Measurements from ENCODE around the gene ARRB1. TPM values are rescaled to one million over a fixed set of nuclear protein-coding genes. Genes with fewer than 3 reads are reported as not detected.

ARRB1 gene
- total RNA-seq, 2 donors from 2014 or later, result 70.3 to 73.4 TPM

DNA sequence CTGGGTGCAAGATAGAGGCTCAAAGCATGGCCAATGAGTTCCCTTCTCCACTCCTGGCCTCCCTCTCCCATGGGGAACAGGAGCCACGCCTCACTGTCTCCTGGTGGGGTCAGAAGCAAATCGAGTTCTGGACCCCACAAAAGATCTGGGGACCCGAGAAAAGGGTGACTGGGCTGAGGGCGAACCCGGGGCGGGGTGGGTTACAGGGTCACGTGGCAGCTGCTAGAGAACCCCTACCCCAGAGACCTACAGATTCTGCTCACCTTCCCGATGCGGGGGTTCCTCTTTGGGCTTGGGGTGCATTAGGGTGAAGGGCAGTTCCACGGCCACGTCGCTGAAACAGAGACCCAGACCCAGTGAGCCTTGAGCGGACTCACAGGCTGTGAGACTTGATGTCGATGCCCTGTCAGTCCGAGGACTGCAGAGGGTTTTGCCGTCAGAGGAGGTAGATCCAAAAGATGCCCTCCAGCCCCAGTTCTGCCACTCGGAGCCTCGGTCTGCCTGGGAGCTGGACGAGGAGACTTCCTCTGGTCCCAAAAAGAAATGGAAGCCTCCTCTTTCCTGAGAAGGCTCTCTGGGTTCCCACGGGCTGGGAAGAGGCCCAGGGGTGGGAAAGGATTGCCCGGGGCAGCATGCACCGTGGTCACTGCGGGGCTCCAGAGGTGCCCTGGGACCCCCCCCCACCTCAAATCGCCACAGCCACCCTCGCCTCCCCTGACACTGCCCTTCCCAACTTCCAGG, 82.7 kb downstream of the ARRB1 start:
- H3K36me3 ChIP-seq, result peaks cover 7% of the 10 kb centered on the region
- TF ChIP-seq, protein P1, sequence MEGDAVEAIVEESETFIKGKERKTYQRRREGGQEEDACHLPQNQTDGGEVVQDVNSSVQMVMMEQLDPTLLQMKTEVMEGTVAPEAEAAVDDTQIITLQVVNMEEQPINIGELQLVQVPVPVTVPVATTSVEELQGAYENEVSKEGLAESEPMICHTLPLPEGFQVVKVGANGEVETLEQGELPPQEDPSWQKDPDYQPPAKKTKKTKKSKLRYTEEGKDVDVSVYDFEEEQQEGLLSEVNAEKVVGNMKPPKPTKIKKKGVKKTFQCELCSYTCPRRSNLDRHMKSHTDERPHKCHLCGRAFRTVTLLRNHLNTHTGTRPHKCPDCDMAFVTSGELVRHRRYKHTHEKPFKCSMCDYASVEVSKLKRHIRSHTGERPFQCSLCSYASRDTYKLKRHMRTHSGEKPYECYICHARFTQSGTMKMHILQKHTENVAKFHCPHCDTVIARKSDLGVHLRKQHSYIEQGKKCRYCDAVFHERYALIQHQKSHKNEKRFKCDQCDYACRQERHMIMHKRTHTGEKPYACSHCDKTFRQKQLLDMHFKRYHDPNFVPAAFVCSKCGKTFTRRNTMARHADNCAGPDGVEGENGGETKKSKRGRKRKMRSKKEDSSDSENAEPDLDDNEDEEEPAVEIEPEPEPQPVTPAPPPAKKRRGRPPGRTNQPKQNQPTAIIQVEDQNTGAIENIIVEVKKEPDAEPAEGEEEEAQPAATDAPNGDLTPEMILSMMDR (IDR thresholded peaks at IDR 0.05), result no peak
- DNase-seq, result no peak

DNA sequence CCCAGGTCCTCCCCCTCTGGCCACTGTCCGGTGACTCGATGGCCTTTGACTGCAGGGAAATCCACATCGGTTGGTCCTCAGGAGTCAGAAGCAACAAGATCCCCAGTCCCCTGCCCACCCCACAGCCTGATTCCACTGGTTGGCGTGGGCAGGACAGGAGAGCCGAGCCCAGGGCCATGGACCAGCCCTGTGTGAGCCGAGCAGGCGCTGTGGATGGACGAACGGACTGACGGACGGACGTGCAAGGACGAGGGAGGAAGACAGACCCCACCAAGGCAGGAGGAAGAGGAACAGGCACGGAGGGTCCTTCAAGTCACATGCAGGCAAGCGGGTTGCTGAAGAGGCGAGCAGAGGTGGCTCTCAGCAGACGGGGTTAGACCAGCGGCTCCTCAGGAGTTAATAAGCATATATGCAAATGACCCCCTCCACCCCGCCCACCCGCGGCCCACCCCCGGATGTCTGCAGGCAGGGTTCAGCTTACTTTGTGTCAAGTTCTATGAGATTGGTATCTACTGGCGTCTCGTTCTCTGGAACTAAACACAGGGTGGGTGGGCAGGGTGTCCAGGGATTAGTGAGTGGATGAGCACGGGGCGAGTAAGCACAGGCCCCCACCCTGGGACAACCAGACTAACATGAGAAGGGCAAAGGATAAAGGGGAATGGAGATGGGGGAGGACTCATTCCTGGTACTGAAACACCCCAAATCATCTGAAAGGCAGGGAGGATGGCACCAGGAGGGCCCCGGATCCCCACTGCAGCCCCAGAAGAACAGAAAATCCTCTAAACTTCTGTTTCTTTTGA, 84.1 kb downstream of the ARRB1 start:
- TF ChIP-seq, protein P1 (IDR thresholded peaks at IDR 0.05), result no peak
- H3K4me1 ChIP-seq, result no peaks in the 10 kb centered on the region
- intact Hi-C loops (cut with DNase I), result no loop called here
- no peaks in the 10 kb centered on the region for H3K27me3 ChIP-seq
- no peaks in the 10 kb centered on the region for H3K9me3 ChIP-seq
- peaks cover 5% of the 10 kb centered on the region for H3K36me3 ChIP-seq
- no peak for DNase-seq
- no peak overlapping the region for H3K27ac ChIP-seq
- no peak overlapping the region for H3K4me3 ChIP-seq
- no peak overlapping the region for H3K9ac ChIP-seq (ENCODE audit: low read depth in 2 of 2, low read length in 2 of 2)

More for the DNA sequence above, 82.7 kb downstream of the ARRB1 start:
- no peaks in the 10 kb centered on the region for H3K9me3 ChIP-seq
- intact Hi-C loops (cut with DNase I), result no loop called here
- H3K9ac ChIP-seq (ENCODE audit: low read depth in 2 of 2, low read length in 2 of 2), result no peak overlapping the region
- H3K4me1 ChIP-seq, result no peaks in the 10 kb centered on the region
- no peak overlapping the region for H3K27ac ChIP-seq
- no peaks in the 10 kb centered on the region for H3K27me3 ChIP-seq
- H3K4me3 ChIP-seq, result no peak overlapping the region

DNA sequence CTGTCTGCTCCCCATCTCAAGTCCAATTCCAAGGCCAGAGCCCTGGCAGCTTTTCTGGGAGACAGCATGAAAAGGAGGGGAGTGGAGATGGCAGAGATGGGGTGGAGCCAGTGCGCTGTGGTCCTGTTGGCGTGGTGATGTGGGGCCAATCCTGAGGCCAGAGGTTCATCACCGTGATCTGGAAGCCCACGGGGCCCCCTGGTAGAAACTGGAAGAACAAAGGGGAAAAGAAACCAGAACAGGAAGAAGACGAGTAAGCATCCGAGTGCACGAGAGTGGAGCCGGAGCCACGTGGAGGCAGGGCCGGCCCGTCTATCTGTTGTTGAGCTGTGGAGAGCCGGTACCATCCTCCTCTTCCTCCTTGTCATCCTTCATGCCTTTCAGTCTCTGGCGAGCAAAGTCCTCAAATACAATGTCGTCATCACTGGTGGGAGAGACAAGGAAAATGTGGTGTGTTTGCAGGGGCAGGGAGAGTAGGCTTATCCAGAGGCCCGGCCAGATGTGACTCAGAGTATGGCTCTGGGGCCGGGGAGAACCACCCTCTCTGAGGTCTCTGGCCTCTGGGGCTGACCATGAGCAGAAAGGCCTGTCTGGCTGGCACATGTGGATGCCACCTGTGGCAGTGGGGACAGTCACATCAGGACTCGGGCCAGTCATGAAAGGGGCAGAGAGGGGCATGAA, 85.5 kb downstream of the ARRB1 start:
- TF ChIP-seq, protein P1 (IDR thresholded peaks at IDR 0.05), result no peak
- Histone ChIP-seq H3K27me3 (no peaks in the 10 kb centered on the region), H3K9ac (ENCODE audit: low read depth in 2 of 2, low read length in 2 of 2) (no peak overlapping the region), H3K36me3 (peaks cover 5% of the 10 kb centered on the region), H3K4me3 (no peak overlapping the region), H3K27ac (no peak overlapping the region), H3K9me3 (no peaks in the 10 kb centered on the region), H3K4me1 (no peaks in the 10 kb centered on the region)
- intact Hi-C loops (cut with DNase I), result no loop called here
- no peak for DNase-seq

DNA sequence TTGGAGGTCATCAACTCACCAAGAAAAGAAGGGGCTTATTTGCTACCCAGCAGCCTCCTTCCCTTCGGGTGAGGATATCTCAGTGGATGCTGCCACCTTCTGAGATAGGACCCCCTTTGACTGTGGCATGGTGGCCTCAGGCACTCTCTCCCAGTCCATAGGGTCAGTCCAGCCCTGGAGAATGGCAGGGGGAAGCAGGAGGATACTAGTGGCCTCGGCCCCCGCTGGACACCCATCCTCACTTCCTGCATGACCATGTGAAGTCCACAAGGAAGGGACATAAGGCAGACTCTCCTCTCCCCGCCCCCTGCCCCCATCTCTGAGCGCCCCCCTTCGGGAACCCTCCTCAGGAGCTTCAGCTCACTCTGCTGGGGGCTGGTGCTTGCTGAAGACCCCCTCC, 86.5 kb downstream of the ARRB1 start:
- Histone ChIP-seq H3K9ac (ENCODE audit: low read depth in 2 of 2, low read length in 2 of 2) (no peak overlapping the region), H3K4me3 (no peak overlapping the region), H3K9me3 (no peaks in the 10 kb centered on the region), H3K27me3 (no peaks in the 10 kb centered on the region), H3K36me3 (peaks cover 5% of the 10 kb centered on the region), H3K4me1 (no peaks in the 10 kb centered on the region), H3K27ac (no peak overlapping the region)
- TF ChIP-seq, protein P1 (IDR thresholded peaks at IDR 0.05), result no peak
- no peak for DNase-seq
- intact Hi-C loops (cut with DNase I), result no loop called here

DNA sequence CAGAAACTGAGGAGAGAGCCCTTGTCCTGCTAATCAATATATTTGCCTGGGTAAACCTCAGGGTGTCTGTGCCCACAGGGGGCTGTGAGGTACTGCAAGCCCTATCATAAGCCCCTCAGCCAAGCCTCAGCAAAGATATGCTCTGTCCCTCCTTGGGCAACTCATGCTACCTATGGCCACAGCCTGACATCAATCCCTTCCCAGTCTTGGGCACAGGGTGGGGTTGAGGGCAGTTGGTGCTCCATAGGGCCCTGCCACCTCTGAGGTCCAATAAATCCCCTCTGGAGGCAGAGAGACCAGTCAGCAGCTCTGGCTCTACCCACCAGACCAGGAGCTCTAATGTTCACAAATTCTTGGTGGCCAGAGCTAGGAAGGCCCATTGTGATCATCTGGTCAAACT, 87.1 kb downstream of the ARRB1 start:
- intact Hi-C loops (cut with DNase I), result no loop called here
- Histone ChIP-seq H3K9me3 (no peaks in the 10 kb centered on the region), H3K4me1 (no peaks in the 10 kb centered on the region), H3K27me3 (no peaks in the 10 kb centered on the region), H3K36me3 (peaks cover 5% of the 10 kb centered on the region), H3K9ac (ENCODE audit: low read depth in 2 of 2, low read length in 2 of 2) (no peak overlapping the region), H3K4me3 (no peak overlapping the region), H3K27ac (no peak overlapping the region)
- DNase-seq, result no peak
- TF ChIP-seq, protein P1 (IDR thresholded peaks at IDR 0.05), result no peak

Measured in colonic mucosa (tissue), 4 donors.